Activated CD4-positive, alpha-beta T cell treated with anti-CD3 and anti-CD28 coated beads, Interleukin-2, amount 50 U/mL, for 24 hours (primary cell): ENCODE measurements around the gene CPED1.
"Not testable (repeated sequence)": the region's sequence is repeated elsewhere in the genome, so short reads cannot be mapped to it uniquely, and the experiment has no call there.

Experiments
- DNase-seq, 2 donors: peaks; one replicate each; pipeline ENCODE4 v3.0.0-alpha.2; 2020; ENCODE audit warnings: low read depth in 1 of 2, low spot score in 1 of 2

CPED1 gene

DNA sequence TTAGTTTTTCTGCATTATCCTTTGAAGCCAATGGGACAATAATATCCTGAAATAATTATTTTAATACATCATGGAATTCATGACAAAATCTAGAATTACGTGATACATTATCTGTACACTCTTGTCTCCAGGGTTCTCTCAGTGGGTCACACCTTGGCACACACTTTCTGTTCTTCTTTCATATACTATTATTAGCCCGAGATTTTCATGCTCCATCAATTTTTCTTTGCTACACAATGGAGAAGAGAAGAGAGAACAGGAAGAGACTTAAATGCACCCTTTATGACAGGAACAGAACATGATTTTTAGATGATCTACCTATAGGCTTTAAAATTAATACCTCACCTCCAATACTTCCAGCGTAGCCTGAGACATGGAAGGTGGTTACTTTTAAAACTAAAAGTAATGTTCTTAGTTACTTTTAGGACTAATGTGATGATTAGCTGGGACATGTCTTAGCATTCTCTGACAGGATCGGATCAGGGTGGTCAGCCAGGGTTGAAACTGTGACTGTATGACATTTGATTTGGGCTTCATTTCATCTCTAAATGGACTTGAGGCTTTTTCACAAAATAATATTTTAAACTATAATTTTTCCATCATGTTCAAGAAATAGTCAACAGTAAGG lies 192.0 kb downstream of the CPED1 start:
- DNase-seq: no peak

DNA sequence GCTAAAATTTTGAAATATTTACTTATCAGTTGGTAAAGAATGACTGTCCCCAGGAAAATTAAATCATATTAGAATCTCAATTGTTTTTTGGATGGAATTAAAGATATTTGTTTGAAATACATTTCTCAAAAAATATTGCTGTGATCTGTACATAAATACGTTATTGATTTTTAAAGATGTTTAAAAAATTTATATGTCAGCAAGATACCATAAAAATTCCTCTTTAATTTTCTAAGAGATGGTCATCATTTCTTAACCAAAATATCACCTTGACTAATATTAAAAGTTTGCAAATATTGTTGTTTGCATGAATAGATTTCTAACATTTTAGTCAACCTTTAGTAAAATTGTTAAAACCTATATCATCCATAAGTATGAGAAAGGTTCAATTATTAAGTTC lies 192.8 kb downstream of the CPED1 start:
- DNase-seq: no peak

DNA sequence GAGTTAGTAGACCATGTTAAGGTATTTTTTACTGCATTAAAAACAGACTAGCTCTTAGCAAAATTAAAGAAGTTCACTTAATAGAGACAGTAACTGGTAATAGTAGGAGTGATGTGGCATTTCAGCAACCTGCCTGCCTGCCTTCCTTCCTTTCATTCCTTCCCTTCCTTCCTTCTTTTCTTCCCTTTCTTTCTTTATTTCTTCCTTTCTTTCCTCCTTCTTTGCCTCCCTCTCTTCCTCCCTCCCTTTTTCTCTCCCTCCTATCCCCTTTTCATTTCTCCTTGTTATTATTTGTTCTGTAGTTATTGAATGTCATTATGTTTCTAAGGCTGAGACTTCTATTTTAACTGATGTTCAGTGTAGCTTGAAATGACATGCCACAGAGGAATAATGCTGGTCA lies 193.8 kb downstream of the CPED1 start:
- no peak for DNase-seq

DNA sequence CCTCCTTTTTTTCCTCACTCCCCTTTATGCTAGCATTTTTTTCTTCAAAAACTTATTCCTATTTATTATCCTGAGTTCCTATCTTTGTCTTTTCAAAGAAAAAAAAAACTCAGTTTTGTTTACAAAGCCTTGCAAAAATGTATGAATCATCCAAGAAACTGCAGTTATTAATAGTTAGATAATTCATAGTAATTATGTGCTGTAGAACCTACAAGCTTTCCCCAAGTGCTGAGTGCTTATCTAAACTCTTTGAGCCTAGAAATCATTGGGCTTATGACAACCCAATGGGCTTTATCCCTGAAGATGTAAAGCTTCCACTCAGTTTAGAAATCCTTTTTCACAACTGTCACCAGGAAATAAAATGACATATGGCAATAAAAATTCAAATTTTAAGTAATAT lies 194.4 kb downstream of the CPED1 start:
- DNase-seq: no peak

DNA sequence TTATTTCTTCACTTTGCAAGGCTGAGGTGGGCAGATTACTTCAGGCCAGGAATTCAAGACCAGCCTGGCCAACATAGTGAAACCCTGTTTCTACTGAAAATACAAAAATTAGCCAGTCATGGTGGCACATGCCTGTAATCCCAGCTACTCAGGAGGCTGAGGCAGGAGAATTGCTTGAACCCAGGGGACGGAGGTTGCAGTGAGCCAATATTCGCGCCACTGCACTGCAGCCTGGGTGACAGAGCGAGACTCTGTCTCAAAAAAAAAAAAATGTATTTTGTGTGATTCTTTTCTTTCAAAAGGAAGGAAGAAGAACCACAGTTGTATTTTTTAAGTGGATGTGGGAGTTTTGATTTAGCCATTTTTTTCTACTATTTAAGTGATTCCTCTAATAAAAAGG lies 195.4 kb downstream of the CPED1 start:
- DNase-seq: not testable (repeated sequence)

DNA sequence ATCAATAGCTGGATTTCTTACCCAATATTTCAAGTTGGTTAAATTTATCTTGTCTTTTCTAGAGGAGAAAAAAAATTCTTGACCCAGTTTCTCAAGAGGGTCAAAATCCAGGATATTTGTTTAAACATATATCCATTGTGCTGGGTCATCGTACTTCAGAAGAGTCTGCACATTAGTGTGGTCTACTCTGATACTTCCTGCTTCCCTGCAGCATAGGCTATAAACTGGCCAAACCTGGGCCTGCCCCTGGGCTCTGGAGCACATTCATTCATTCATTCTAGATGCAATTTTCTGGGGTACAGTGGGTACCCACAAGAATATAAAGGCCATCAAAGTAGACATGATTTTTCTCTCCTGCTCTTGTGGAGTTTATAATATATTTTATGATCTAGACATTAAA lies 198.2 kb downstream of the CPED1 start:
- DNase-seq: no peak

DNA sequence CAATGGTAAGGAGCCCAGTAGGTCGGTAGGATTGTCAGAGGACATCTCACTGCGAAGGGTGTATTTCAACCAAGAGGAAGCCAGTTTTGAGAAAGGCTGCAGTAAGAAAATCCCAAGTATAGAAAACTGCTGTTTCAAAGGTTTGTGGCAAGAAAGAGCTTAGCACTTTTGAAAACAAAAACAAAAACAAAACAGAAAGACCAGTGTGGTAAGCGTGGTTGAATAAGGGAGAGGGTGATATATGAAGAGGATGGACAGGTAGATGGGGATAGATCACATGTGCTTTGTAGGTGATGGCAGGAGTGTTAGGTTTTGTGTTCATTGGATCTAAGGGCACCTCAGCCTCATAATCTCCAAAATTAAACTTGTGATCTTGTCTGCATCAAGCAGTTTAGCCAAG lies 198.7 kb downstream of the CPED1 start:
- no peak for DNase-seq

DNA sequence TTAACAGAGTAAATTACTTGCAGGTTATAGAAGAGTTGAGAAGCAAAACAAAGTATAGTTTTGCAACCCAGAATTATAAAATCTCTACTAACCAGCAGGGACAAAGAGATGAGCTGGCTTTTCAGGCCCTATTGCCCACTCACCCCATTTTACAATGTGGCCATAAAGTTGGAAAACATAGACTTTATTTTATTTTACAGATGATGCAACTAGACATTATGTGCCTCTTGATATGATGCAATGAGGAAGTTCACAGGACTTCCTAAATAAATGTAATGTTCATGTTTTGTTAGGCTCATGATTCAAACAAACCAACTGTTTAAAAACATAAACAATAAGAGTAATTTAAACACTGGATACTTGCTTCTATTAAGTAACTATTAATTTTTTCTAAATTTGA lies 199.2 kb downstream of the CPED1 start:
- DNase-seq: no peak

DNA sequence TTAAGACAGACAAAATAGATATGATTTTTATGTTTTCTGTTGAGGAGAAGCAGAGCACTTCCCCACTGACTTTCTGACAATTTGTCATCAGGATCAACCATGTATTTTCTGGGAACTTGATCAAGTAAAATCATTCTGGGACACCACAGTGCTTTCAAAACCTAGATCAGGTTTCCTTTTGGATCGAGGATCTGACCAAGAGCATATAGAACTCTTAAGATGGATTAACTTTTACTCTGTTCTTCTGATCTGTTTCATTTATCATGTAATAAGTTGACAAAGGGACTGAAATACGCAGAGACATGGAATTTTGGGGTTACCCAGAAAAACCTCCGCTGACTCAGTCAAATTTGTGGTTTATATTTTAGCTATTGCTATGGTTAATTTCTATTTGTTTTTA lies 204.3 kb downstream of the CPED1 start:
- no peak for DNase-seq

DNA sequence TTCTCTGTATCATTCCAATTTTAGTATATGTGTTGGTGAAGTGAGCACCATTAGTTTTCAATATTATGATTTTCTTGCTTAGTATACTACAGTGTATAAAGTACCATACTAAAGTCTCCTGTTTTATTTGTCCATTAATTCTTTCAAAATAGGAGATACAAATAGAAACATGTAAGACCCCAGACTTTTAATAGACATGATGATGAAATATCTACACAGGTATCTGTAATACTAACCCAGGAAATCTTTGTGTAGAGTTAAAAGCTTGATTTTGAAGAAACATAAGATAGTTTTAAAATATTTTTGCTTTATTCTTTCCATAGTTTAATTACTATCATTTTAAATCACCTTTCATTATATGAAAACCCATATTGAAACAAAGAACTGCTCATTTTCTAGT lies 206.5 kb downstream of the CPED1 start:
- no peak for DNase-seq

DNA sequence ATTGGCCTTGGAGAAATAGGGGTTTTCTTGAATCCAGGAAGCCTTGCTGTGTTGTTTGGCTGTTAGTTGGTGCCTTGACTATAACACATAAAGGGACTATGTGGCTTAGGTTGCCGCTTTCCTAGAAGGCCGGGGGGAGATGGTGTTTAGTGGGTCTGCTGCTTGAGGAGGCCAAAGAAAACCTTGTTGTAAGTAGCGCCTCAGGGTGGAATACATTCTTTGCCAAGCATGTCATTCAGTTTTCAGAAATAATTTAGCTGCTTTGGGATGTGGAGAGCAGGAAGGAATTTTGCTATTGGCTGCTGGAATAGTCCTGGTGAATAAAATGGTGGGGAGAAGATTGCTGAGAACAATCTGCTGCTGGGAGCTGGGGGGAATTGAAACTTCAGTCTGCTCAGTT lies 207.4 kb downstream of the CPED1 start:
- no peak for DNase-seq

DNA sequence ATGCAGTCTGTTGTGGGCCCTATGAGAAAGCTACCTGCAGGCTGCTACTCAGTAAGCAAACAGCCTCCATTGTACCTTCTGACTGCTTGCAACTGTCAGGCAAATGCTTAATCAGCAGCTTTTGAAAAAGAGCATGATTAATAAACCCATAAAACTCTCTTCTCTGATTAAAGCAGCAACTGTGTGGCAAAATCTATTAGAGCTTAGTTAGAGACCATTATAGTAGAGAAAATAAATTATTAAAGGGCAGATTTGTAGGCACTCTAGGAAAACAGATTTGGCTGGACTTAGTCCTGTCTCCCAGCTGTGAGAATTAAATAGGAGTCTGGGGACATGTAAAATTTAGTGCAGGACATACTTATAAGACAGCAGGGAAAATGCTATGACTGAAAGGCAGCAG lies 207.8 kb downstream of the CPED1 start:
- no peak for DNase-seq

DNA sequence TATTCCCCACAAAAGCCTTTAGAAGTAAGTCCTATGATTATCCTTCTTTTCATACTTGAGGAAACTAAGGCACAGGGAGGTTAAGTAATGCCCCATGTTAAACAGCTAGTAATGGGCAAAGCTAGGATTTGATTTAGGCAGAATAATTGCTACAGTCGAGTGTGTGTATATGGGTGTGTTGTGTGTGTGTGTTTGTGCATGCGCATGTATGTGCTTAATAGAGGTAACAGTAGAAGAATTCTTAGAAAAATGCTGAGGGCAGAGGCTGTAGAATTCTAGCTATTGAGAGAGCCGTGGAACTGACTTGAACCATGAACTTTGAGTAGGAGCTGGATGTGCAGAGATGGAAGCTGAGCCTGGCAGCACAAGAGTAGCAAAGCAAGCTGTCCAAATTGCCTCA lies 208.9 kb downstream of the CPED1 start:
- DNase-seq: no peak

DNA sequence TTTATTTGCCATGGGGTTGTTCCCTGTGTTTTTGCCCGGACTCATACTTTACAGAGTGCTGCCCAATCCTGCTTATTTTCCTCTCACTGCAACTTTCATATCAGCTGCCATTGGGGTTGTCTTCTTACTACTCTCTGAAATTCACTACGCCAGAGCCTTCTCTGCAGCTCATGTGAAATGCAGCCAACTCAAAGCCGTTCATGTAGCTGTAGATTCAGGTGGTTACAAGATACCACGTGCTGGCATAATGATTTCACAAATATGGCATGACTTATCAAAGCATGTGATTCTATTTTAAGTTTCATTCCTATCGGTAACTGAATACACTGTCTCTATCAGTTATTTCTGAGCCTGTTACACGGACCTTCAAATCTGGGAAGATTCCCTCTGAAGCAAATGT lies 210.0 kb downstream of the CPED1 start:
- DNase-seq: no peak

DNA sequence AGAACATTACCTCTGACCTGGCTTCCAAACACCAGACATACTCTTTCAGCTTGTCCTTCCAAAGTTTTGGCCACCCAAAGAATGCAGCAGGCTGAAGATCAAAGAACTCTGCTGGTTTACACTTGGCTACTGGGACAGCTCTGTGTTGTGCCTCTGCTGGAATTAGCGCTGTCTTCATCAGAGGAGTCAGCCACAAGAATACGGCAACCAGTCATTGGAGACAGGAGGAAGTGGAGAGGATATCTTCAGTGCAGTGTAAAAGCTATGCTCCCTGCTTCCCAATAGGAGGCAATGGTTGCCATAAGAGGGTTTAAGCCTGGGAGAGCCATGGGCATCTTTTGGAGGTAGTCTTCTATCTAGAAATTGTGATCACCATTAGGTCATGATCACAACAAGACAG lies 213.6 kb downstream of the CPED1 start:
- no peak for DNase-seq

DNA sequence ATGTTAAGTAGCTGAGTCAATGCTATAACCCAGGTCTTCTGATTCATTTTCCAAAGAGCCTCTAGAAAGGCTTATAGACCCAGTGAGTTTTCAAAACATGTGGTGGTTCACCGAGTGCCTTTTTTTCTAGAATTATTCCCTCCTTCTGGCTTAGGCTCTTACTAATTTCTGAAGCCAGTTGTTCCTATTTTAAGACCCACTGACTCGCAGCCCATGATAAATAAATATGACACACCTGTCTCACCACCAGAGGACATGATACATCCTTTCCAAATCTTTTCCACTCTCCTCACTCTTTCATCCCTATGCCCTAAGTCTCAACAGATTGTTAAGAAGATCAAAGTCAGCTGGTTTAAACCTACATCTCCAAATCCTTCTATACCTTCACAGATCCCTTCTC lies 214.3 kb downstream of the CPED1 start:
- DNase-seq: no peak

DNA sequence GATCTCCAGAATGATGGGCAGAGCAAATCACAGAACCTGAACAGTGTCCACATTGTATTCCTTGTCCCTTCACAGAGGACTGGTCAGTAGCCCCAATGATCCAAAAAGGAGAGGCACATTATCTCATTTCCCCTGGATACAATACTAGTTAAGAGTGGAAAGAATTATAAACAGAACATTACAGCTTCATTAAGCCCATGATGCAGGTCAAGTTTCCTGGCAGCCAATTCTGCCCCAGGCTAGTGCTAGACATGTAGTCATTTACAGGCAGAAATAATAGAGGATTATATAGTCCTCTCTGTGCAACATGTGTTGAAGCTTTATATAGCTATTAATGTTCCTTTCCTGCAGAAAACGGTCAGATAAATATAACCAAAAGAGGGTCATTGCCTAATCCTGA lies 216.0 kb downstream of the CPED1 start:
- no peak for DNase-seq

DNA sequence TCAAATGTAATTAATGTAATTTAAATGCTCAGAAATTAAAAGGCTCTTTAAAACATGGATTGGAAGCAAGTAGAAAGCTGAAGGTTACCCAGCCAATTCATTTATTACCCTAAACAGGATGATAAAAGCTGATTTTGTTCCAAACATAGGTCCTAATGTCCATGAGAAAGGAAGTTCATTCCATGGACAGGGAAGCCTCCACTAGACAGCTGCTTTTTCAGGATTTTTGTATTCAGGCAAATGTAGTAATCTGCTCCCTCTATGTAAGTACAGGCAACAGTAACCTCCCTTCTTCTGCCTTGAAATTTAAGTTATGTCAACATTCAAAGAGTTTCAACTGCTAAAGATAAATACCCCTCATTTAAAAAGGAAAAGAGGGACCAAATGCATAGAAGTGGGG lies 217.3 kb downstream of the CPED1 start:
- DNase-seq: no peak

DNA sequence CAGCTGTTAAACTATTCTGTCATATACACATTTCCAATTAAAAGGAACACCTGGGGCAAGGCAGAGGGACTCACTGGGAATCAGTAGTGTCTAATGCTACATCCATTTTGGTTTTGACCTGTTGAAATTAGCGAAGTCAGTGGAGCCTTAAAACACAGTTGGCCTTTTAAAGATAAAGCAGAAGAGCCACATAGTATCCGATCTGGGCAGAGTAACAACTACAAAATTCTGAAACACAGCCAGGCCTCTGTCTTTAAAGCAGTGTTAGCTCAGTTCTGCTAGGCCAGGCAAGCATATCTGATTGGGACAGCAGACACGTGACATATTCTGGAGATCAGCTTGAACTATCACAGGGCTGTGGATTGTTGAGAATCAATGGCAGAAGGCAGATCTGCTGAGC lies 222.7 kb downstream of the CPED1 start:
- no peak for DNase-seq

DNA sequence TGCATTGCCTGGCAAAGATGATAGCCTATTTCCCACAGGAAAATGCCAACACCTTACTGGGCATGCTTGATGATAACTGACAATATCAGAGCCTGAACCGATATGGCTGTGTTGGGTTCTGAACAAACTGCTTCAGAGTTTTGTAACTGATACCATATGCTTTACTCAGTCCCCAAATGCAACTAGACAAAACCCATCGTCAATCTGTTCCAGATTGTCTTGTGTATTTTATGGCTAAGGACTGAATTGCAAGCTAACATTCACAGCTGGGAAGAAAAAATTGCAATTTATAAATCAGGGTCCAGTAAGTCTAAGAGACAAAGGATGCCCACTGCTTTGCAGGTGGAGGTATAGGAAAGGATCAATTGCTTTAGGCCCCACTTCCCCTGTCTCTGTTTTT lies 223.5 kb downstream of the CPED1 start:
- no peak for DNase-seq

DNA sequence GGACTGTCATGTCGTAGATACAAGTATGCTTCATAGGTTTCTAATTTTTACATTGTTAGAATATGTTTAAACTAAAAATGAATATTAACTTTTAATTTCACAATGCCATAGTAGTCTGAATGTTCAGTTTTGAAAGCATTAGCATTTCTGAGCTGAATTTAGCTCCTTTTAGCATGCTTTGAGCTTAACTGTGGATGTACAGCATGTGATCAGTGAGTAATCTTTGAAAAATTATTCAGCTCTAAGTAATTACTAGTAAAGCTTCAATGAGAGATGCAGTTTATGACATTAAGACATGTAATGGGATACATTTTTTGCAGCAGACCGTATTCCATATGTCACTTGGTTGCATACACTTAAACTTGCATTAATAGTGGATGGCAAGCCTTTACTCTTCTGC lies 226.1 kb downstream of the CPED1 start:
- DNase-seq: no peak

DNA sequence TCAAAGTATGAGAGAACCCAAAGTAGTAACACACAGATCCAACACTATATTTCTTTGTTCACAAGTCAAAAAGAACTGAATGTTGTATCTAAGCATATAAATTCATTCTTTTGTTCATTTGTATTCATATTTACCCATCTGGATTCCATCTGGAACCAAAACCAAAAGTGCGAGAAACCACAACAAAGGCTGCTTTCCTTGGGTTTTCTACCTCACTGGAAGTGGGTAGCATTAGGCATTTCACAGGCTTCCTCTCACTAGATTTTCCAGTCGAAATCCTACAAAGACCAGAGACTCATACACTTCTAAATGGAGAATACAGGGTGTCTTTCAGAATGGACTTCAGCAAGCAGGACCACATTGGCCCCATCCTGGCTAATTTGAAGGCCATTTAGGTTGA lies 230.5 kb downstream of the CPED1 start:
- DNase-seq: no peak

DNA sequence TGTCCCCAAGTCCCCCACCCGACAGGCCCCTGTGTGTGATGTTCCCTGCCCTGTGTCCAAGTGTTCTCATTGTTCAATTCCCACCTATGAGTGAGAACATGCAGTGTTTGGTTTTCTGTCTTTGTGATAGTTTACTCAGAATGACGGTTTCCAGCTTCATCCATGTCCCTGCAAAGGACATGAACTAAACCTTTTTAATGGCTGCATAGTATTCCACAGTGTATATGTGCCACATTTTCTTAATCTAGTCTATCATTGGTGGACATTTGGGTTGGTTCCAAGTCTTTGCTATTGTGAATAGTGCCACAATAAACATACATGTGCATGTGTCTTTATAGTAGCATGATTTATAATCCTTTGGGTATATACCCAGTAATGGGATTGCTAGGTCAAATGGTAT lies 232.6 kb downstream of the CPED1 start:
- not testable (repeated sequence) for DNase-seq

DNA sequence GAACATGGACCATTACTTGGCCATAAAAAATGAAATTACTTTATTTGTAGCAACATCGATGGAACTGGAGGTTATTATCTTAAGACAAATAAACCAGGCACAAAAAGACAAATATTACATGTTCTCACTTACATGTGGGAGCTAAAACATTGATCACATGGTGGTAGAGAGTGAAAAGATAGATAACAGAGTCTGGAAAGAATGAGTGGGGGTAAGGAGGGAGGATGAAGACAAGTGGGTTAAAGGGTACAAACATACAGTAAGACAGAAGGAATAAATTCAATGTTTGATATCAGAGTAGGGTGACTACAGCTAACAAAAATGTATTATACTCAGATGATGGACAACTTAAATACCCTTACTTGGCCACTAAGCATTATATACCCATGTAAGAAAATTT lies 240.3 kb downstream of the CPED1 start:
- no peak for DNase-seq
